Loucy (cell line): ENCODE data around the gene BACE1.

Experiments
- EZH2phosphoT487 ChIP-seq: fragments of 200-600 bp; IDR thresholded peaks from 2 replicates; pipeline ENCODE4 v1.6.1; 2018; ENCODE audit warnings: antibody characterized with exemption, mild to moderate bottlenecking, moderate library complexity, borderline replicate concordance
- TF ChIP-seq, protein P1 (sequence below): fragments of 200-600 bp; sonication (generic); conservative IDR thresholded peaks from 2 replicates; pipeline ENCODE4 v1.5.1; 2014; ENCODE audit warnings: mild to moderate bottlenecking, antibody characterized with exemption, low read length

DNA sequence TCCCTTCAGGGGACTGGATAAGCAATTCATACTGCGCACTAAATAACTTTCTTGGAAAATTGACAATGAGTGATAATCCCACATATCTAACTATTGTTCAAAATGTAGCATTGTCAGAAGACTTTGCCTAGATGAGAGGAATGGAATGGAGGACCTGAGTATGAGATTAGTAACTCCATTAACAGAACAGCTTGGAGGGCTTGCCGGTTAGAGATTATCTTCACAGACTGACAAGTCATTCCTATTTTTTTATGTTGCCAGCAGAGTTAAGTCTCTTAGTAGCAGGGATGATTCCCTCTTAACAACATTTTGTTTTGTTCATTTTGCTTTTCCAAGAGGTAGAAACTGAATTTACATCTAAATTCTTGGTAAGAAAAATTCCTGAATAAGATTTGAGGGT is 32.0 kb downstream of the BACE1 start:
- TF ChIP-seq, protein P1, sequence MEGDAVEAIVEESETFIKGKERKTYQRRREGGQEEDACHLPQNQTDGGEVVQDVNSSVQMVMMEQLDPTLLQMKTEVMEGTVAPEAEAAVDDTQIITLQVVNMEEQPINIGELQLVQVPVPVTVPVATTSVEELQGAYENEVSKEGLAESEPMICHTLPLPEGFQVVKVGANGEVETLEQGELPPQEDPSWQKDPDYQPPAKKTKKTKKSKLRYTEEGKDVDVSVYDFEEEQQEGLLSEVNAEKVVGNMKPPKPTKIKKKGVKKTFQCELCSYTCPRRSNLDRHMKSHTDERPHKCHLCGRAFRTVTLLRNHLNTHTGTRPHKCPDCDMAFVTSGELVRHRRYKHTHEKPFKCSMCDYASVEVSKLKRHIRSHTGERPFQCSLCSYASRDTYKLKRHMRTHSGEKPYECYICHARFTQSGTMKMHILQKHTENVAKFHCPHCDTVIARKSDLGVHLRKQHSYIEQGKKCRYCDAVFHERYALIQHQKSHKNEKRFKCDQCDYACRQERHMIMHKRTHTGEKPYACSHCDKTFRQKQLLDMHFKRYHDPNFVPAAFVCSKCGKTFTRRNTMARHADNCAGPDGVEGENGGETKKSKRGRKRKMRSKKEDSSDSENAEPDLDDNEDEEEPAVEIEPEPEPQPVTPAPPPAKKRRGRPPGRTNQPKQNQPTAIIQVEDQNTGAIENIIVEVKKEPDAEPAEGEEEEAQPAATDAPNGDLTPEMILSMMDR = no peak
- TF ChIP-seq EZH2phosphoT487 = no peak
